ENCODE results near the gene RLN3.

DNA sequence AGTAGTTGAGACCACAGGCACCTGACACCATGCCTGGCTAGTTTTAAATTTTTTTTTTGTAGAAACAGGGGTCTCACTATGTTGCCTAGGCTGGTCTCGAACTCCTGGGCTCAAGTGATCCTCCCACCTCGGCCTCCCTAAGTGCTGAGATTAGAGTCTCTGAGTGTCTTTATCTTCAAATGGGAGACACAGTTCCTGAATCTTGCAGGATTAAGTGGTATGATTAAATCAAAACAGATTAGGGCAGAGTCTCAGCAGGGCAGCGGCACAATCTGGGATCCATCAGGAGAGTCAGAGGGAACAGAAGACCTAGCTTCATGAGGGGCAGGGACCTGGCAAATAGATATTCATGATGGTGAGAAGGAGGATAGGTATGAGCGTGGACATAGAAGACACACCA, 953 bp downstream of the RLN3 start:
- TF ChIP-seq, protein P1, sequence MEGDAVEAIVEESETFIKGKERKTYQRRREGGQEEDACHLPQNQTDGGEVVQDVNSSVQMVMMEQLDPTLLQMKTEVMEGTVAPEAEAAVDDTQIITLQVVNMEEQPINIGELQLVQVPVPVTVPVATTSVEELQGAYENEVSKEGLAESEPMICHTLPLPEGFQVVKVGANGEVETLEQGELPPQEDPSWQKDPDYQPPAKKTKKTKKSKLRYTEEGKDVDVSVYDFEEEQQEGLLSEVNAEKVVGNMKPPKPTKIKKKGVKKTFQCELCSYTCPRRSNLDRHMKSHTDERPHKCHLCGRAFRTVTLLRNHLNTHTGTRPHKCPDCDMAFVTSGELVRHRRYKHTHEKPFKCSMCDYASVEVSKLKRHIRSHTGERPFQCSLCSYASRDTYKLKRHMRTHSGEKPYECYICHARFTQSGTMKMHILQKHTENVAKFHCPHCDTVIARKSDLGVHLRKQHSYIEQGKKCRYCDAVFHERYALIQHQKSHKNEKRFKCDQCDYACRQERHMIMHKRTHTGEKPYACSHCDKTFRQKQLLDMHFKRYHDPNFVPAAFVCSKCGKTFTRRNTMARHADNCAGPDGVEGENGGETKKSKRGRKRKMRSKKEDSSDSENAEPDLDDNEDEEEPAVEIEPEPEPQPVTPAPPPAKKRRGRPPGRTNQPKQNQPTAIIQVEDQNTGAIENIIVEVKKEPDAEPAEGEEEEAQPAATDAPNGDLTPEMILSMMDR (IDR thresholded peaks at IDR 0.05): no peak
- no peak for TF ChIP-seq POLR2A (IDR thresholded peaks at IDR 0.05; ENCODE audit: low read depth)

Measured in esophagus muscularis mucosa (tissue), 3 donors.